ENCODE data around the gene GPX5. TPM values are rescaled to one million over a fixed set of nuclear protein-coding genes. Genes with fewer than 3 reads are reported as not detected.
"Not testable (repeated sequence)": the region's sequence is repeated elsewhere in the genome, so short reads cannot be mapped to it uniquely, and the experiment has no call there.

Gene GPX5
- total RNA-seq, 1 donor from 2014 or later, result not detected

DNA sequence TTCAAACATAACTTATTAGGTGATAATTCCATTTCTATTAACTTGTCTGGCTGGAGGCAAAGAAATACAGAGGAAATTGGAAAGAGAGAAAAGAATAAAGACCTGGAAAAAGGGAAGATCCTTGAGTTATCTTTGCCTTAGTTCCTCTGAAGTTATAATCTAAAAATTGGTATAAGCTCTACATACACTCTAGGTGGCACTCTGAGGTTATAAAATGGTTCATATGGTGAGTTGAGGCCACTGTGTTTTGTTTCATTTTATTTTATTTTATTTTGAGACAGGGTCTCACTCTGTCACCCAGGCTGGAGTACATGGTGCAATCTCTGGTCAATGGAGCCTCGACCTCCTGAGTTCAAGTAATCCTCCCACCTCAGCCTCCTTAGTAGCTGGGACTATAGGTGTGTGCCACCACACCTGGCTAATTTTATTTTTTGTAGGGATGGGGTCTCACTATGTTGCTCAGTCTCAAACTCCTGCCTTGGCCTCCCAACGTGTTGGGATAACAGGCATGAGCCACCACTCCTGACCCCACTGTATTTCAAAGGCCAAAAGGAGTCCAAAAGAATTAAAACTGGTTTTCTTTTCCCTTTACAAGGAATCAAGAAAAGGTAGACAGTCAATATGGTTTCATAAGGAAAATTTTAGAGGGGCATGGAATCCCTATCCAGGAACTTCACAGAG lies 29.4 kb upstream of the GPX5 start:
- H3K36me3 ChIP-seq (ENCODE audit: control insufficient read depth, insufficient read depth, low read length), result no peaks in the 10 kb centered on the region
- no peak for DNase-seq (ENCODE audit: low read depth)
- TF ChIP-seq, protein P1, sequence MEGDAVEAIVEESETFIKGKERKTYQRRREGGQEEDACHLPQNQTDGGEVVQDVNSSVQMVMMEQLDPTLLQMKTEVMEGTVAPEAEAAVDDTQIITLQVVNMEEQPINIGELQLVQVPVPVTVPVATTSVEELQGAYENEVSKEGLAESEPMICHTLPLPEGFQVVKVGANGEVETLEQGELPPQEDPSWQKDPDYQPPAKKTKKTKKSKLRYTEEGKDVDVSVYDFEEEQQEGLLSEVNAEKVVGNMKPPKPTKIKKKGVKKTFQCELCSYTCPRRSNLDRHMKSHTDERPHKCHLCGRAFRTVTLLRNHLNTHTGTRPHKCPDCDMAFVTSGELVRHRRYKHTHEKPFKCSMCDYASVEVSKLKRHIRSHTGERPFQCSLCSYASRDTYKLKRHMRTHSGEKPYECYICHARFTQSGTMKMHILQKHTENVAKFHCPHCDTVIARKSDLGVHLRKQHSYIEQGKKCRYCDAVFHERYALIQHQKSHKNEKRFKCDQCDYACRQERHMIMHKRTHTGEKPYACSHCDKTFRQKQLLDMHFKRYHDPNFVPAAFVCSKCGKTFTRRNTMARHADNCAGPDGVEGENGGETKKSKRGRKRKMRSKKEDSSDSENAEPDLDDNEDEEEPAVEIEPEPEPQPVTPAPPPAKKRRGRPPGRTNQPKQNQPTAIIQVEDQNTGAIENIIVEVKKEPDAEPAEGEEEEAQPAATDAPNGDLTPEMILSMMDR (IDR thresholded peaks at IDR 0.05; ENCODE audit: insufficient read depth, low read length, poor library complexity, severe bottlenecking), result peak; percentile 21
- H3K27me3 ChIP-seq (ENCODE audit: control insufficient read depth, insufficient read depth, low read length), result peaks cover 2% of the 10 kb centered on the region
- H3K4me3 ChIP-seq (ENCODE audit: low read depth, low read length), result no peak overlapping the region

DNA sequence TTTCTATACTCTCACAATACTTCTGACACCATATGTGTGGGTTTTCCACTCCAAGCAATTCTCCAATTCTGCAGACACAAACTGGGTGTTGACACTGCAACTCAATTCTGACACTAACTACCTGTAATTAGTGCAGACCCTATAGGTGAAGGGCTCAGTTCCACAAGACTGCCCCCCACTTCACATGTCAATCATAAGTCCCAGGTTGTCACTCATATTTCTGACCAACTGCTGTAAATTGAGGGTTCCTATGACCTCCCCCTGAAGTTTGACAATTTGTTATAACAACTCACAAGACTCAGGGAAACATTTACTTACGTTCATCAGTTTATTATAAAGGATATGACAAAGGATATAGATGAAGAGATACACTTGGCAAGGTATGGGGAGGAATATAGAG lies 28.4 kb upstream of the GPX5 start:
- no peak overlapping the region for H3K4me3 ChIP-seq (ENCODE audit: low read depth, low read length)
- DNase-seq (ENCODE audit: low read depth), result no peak
- H3K27me3 ChIP-seq (ENCODE audit: control insufficient read depth, insufficient read depth, low read length), result peaks cover 2% of the 10 kb centered on the region
- H3K36me3 ChIP-seq (ENCODE audit: control insufficient read depth, insufficient read depth, low read length), result no peaks in the 10 kb centered on the region
- TF ChIP-seq, protein P1 (IDR thresholded peaks at IDR 0.05; ENCODE audit: insufficient read depth, low read length, poor library complexity, severe bottlenecking), result no peak

DNA sequence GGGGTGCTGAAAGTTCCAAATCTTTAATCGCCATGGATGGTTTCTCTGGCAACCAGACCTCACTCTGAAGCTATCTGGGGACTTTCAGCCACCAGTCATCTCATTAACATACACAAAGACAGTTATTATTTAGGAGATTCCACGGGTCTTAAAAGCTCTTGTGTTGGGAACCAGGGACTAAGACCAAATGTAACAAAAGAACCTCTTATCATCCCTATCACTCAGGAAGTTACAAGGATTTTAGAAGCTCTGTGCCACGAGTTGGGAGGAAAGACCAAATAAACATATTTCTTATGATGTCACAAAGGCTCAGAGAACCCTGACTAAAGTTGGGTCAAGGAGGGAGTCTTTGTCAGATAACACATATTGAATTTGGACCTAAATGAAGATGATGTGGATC lies 27.8 kb upstream of the GPX5 start:
- H3K4me3 ChIP-seq (ENCODE audit: low read depth, low read length), result no peak overlapping the region
- peaks cover 2% of the 10 kb centered on the region for H3K27me3 ChIP-seq (ENCODE audit: control insufficient read depth, insufficient read depth, low read length)
- DNase-seq (ENCODE audit: low read depth), result no peak
- TF ChIP-seq, protein P1 (IDR thresholded peaks at IDR 0.05; ENCODE audit: insufficient read depth, low read length, poor library complexity, severe bottlenecking), result no peak
- H3K36me3 ChIP-seq (ENCODE audit: control insufficient read depth, insufficient read depth, low read length), result no peaks in the 10 kb centered on the region

DNA sequence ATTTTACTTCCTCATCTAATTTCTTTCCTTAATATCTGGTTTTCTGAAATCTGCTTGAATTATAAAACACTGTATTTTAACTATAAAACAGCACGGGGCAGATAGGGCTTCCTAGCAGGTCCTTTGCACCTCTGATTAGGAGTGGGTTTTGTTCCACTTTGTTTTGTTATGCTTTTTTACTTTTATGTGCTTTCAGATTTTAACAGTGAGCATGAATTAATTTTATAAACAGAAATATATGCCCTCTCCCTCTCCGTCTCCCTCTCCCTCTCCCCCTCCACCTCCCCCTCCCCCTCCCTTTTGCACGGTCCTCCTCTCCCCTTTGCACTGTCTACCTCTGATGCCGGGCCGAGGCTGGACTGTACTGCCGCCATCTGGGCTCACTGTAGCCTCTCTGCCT lies 24.4 kb upstream of the GPX5 start:
- no peak for DNase-seq (ENCODE audit: low read depth)
- H3K36me3 ChIP-seq (ENCODE audit: control insufficient read depth, insufficient read depth, low read length), result no peaks in the 10 kb centered on the region
- no peak overlapping the region for H3K4me3 ChIP-seq (ENCODE audit: low read depth, low read length)
- H3K27me3 ChIP-seq (ENCODE audit: control insufficient read depth, insufficient read depth, low read length), result peaks cover 2% of the 10 kb centered on the region
- TF ChIP-seq, protein P1 (IDR thresholded peaks at IDR 0.05; ENCODE audit: insufficient read depth, low read length, poor library complexity, severe bottlenecking), result no peak

DNA sequence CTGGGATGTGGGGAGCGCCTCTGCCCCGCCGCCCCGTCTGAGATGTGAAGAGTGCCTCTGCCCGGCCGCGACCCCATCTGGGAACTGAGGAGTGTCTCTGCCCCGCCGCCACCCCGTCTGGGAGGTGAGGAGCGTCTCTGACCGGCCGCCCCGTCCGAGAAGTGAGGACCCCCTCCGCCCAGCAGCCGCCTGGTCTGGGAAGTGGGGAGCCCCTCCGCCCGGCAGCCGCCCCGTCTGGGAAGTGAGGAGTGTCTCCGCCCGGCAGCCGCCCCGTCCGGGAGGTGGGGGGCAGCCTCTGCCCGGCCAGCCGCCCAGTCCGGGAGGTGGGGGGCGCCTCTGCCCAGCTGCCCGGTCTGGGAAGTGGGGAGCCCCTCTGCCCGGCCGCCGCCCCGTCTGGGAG lies 23.5 kb upstream of the GPX5 start:
- H3K27me3 ChIP-seq (ENCODE audit: control insufficient read depth, insufficient read depth, low read length); DNase-seq (ENCODE audit: low read depth): not testable (repeated sequence)

DNA sequence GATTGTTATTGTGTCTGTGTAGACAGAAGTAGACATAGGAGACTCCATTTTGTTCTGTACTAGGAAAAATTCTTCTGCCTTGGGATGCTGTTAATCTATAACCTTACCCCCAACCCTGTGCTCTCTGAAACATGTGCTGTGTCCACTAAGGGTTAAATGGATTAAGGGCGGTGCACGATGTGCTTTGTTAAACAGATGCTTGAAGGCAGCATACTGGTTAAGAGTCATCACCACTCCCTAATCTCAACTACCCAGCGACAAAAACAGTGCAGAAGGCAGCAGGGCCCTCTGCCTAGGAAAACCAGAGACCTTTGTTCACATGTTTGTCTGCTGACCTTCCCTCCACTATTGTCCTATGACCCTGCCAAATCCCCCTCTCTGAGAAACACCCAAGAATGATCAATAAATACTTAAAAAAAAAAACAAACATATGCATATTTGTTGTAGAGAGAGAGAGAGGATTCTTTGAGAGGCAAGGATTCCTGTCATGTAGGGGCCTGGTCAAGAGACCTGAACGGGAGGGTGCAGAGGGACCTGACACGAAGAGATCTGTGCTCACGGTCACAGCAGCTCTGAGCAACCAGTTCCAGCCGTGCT lies 22.9 kb upstream of the GPX5 start:
- not testable (repeated sequence) for H3K4me3 ChIP-seq (ENCODE audit: low read depth, low read length); H3K27me3 ChIP-seq (ENCODE audit: control insufficient read depth, insufficient read depth, low read length); H3K36me3 ChIP-seq (ENCODE audit: control insufficient read depth, insufficient read depth, low read length)

More for the DNA sequence above, 23.5 kb upstream of the GPX5 start:
- H3K36me3 ChIP-seq (ENCODE audit: control insufficient read depth, insufficient read depth, low read length); H3K4me3 ChIP-seq (ENCODE audit: low read depth, low read length): not testable (repeated sequence)

DNA sequence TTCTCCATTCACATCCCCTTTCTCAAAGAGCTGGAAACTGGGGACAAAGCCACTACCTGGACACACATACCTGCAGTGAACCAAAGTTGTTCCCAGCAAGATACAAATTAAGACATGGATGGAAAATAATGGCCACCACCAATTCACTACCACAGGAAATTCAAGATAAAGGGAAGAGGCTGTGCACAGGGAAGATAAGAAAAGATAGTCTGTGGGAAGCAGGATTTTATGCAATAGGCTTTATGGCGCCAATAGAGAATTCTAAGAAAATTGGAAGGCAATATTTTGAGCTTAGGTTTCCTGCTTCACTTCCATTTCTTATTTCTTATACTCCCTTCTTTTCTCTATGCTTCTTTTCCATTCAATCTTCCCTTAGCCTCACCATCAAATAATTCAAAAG lies 19.9 kb upstream of the GPX5 start:
- DNase-seq (ENCODE audit: low read depth), result no peak
- H3K27me3 ChIP-seq (ENCODE audit: control insufficient read depth, insufficient read depth, low read length), result no peaks in the 10 kb centered on the region
- no peaks in the 10 kb centered on the region for H3K36me3 ChIP-seq (ENCODE audit: control insufficient read depth, insufficient read depth, low read length)
- H3K4me3 ChIP-seq (ENCODE audit: low read depth, low read length), result no peak overlapping the region
- TF ChIP-seq, protein P1 (IDR thresholded peaks at IDR 0.05; ENCODE audit: insufficient read depth, low read length, poor library complexity, severe bottlenecking), result no peak

More for the DNA sequence above, 22.9 kb upstream of the GPX5 start:
- not testable (repeated sequence) for DNase-seq (ENCODE audit: low read depth)
